ENCODE data around the gene C5orf15.

GRCh38 chr5:133994990-133995333 lies 26.5 kb upstream of the C5orf15 start:
- TF ChIP-seq, protein P1, sequence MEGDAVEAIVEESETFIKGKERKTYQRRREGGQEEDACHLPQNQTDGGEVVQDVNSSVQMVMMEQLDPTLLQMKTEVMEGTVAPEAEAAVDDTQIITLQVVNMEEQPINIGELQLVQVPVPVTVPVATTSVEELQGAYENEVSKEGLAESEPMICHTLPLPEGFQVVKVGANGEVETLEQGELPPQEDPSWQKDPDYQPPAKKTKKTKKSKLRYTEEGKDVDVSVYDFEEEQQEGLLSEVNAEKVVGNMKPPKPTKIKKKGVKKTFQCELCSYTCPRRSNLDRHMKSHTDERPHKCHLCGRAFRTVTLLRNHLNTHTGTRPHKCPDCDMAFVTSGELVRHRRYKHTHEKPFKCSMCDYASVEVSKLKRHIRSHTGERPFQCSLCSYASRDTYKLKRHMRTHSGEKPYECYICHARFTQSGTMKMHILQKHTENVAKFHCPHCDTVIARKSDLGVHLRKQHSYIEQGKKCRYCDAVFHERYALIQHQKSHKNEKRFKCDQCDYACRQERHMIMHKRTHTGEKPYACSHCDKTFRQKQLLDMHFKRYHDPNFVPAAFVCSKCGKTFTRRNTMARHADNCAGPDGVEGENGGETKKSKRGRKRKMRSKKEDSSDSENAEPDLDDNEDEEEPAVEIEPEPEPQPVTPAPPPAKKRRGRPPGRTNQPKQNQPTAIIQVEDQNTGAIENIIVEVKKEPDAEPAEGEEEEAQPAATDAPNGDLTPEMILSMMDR (IDR thresholded peaks at IDR 0.05): no peak
- no peak for TF ChIP-seq POLR2A (IDR thresholded peaks at IDR 0.05)

Measured in lower leg skin (tissue), 3 donors.